Skeletal muscle cell (primary cell): ENCODE results near the gene TBC1D22A.
A peak's percentile ranks its signal among the peaks of the same experiment; 100 is the strongest.
"Not testable (repeated sequence)": the region's sequence is repeated elsewhere in the genome, so short reads cannot be mapped to it uniquely, and the experiment has no call there.

ENCODE experiments used
- DNase-seq: peaks from one replicate; pipeline ENCODE4 v3.0.0-alpha.2; 2010; ENCODE audit warnings: low read depth
- H3K4me3 ChIP-seq: 2 replicates; pipeline ENCODE4 v1.5.1; 2011; ENCODE audit warnings: low read depth, mild to moderate bottlenecking, control low read depth, low read length, moderate library complexity

The TBC1D22A gene

GRCh38 chr22:46969491-46969890, 207.0 kb downstream of the TBC1D22A start:
- no peak for DNase-seq
- H3K4me3 ChIP-seq = no peak overlapping the region

- no peak for DNase-seq
- no peak overlapping the region for H3K4me3 ChIP-seq
These were observed 207.5 kb downstream of the TBC1D22A start for GRCh38 chr22:46969961-46970360.

- no peak overlapping the region for H3K4me3 ChIP-seq
- DNase-seq = no peak
These were observed 208.1 kb downstream of the TBC1D22A start for GRCh38 chr22:46970411-46971098.

- DNase-seq = peak; percentile 21
- no peak overlapping the region for H3K4me3 ChIP-seq
These were observed 208.8 kb downstream of the TBC1D22A start for GRCh38 chr22:46971099-46971763.

DNA sequence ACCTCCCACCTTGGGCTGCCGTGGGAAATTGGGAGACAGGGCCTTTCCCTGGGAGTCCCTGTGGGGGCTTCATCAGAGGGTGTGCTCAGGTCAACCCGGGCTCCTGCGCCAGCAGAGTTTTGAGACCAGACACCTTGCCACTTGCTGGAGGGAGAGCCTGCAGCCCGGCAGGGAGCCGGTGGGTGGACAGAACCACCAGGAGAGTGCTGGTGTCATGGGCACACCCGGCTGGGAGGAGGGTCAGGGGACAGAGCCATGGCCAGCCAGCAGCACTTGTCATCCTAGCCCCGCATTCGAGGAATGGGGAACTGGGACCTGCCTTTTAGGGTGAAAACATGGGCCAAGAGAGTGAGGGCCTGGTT, 209.3 kb downstream of the TBC1D22A start:
- DNase-seq = no peak
- H3K4me3 ChIP-seq = no peak overlapping the region

GRCh38 chr22:46972256-46972655, 209.8 kb downstream of the TBC1D22A start:
- no peak for DNase-seq
- no peak overlapping the region for H3K4me3 ChIP-seq

DNA sequence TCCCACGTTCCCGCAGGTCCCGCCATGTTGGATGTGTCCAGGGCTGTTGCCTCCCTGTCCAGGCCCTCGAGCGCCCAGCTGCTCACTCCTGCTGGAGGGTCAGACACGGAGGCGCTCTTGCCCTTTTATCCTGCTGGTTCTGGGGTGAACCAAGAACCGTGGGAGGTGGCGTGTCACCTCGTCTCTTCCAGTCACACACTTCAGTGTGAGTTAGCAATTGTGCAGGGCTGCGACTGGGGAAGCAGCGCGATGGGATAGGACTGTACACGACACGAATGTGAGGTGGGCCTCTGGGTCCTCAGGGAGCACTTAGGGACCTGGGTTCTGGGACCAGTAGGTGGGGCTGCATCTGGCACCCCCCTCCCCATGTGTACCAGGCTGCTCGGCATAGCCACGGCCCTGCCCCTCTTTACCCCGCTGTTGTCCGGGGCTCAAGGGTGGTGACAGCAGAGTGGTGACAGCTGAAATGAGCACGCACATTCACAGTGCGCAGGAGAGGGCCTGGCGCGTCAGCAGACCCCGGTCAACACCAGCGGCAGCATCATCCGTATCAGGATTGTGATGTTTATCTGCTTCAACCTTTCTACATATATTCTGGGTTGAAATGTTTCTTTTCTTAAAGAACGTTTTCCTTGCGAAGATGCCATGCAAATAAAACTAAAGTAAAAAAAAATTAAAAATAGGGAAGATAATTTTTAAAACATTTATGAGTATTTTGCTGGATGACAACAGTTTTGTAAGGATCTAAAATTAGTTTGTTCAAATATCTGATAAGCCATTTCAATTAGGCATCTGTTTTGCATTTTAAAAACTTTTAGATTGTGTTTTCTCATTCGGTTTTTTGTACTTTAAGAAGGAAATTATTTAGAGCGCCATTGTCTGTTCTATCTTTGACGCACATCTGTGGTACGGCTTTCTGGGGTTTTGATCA, 210.7 kb downstream of the TBC1D22A start:
- DNase-seq = no peak
- no peak overlapping the region for H3K4me3 ChIP-seq

- no peak overlapping the region for H3K4me3 ChIP-seq
These were observed 211.6 kb downstream of the TBC1D22A start for GRCh38 chr22:46974077-46974476.

DNA sequence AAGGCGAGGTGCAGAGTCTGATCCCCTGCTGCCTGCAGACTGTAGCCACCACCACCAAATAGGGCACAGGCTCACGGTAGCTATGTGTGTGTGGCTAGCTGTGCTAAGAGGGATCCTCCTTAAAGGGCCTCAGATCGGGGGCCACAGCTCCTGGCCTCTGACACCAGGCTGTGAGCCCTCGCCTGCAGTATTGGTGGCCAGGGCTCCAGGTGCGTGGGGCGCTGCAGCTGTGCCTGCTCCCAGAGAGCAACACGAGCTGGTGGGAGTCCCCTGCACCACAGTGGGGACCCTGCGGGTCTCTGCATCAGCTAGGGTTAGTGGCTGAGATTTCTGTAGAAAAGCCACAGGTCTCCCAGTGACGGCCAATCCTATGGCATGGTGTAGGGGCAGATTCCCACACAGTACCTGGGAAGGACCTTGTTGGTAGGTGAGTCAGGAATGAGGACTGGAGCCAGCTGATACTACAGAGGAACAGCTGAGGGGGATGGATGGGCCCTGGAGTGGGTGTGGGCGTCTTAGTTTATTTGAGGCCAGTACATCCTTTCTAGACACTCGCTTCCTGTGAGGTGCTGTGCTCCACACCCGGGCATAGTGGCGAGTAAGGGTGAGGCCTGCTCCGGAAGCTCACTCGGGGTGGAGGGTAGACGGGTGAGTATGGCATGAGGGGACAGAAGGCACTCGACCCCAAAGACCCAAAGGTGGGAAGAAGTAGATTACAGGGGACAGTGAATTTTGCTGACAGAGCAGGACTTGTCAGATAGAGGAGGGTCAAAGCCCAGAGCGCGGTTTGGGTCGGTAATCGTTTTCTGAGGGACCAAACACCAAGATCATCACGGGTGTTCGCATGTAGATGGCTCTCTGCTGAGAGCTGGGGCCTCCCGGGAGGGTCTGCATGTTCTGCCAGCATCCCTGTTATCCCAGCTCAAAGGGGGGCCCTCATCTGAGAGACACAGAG, 212.5 kb downstream of the TBC1D22A start:
- no peak for DNase-seq
- H3K4me3 ChIP-seq = no peak overlapping the region

More at GRCh38 chr22:46974077-46974476, 211.6 kb downstream of the TBC1D22A start:
- DNase-seq = no peak

GRCh38 chr22:46976143-46976542, 213.7 kb downstream of the TBC1D22A start:
- H3K4me3 ChIP-seq = no peak overlapping the region
- DNase-seq = no peak

- no peak overlapping the region for H3K4me3 ChIP-seq
- no peak for DNase-seq
These were observed 214.1 kb downstream of the TBC1D22A start for GRCh38 chr22:46976598-46976997.

DNA sequence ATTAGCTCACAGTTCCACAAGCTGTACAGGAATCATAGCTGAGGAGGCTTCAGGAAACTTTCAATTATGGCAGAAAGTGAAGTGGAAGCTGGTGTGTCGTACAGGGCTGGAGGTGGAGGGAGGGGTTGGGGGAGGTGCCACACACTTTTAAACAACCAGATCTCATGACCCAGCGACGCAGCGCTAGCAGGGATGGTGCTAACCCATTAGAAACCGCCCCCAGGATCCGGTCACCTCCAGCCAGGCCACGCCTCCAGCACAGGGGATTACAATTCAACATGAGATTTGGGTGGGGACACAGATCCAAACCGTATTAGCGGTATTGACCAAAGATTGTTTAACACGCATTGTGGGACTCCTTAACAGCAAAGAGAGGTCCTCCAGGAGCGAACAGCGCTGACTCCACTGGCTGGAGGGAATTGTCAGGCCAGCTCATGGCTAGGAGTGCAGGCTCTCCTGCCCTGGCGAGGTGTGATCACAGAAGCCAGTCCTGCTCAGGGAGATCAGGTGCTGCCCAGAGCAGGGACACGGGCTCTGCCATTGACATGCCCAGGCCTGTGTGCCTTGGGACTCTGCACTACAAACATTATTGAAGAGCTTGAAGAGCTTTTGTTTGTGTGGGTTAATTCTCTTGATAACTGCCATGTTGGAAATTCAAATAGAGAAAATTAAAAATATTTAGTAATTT, 215.3 kb downstream of the TBC1D22A start:
- DNase-seq = no peak
- H3K4me3 ChIP-seq = no peak overlapping the region

- not testable (repeated sequence) for DNase-seq, H3K4me3 ChIP-seq
These were observed 216.2 kb downstream of the TBC1D22A start for GRCh38 chr22:46978668-46979067.

DNA sequence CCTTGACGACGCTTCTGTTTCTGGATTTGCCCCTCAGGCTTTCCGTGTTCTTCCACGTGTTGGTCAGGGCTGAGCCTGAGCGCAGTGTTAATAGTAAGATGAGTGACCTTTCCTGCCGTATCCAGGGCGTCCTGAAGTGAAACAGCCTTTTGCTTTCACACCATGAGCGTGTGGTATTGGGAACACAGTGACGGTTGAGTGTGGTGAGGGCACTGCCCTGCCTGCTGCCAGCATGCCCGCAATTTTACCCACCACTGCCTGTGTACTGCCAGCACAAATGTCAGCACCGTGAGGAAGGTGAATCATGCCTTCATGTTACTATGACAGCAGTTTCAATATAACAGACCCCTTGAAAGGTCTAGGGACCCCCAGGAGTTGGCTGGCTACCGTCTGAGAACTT, 217.1 kb downstream of the TBC1D22A start:
- DNase-seq = no peak
- H3K4me3 ChIP-seq = no peak overlapping the region

DNA sequence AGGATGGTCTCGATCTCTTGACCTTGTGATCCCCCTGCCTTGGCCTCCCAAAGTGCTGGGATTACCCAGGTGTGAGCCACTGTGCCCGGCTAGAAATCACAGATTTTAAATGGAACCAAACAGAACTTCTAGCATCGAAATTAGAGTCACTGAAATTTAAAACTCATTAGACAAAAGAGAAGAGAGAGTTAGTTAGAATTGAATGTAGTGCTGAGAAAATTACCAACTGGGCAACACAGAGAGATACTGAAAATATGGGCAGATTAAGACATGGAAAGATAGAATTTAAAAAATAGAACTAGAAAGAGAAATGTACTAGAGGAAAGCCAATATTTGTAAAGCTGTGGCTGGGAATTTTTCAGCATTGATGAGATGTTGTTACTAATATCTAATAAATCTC, 217.9 kb downstream of the TBC1D22A start:
- DNase-seq = no peak
- H3K4me3 ChIP-seq = no peak overlapping the region

DNA sequence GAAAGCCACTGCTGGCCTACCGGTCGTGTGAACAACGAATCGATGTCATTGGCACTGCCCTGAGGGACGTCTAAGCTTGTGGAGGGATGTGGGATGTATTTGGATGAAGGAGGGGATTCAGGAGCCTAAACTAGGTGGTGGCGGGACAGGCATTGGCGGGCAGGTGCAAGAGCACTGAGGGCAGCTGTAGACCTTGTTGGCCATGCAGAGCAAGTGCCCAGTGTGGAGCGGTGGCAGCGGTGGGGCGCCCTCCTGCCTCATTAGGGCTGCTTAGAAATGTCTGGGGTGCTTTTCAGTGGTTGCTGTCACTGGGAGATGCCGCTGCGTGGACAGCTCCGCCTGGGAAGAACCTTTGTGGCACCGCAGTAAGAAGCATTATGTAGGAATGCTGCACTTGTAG, 220.2 kb downstream of the TBC1D22A start:
- H3K4me3 ChIP-seq = no peak overlapping the region
- DNase-seq = no peak

GRCh38 chr22:46983046-46983445, 220.6 kb downstream of the TBC1D22A start:
- H3K4me3 ChIP-seq = no peak overlapping the region
- DNase-seq = no peak

- H3K4me3 ChIP-seq = no peak overlapping the region
- DNase-seq = peak; percentile 11
These were observed 222.5 kb downstream of the TBC1D22A start for GRCh38 chr22:46984751-46985506.
